ENCODE data around the gene EPHA2.

DNA sequence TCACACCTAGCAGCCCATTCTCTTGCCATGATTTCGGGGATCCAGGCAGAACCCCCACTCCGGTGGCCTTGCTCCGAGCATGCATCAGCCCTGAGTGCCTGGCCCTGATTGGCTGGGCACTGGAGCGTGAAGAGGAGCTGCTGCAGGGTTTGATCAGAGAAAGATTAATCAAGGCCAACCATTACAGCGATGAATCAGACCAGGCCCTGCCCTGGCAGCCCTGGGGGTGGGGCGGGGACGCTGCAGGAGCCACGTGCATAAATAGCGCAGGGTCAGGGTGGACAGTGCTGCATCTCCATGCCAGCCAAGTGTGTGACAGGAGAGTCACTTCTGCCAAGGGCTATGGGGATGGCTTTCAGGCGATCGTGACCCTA lies 79.0 kb downstream of the EPHA2 start:
- TF ChIP-seq POLR2A (IDR thresholded peaks at IDR 0.05; ENCODE audit: low read length) (no peak), CTCF (IDR thresholded peaks at IDR 0.05) (no peak), MAZ (IDR thresholded peaks at IDR 0.05; ENCODE audit: borderline replicate concordance, low read depth, low read length) (no peak), RCOR1 (IDR thresholded peaks at IDR 0.05; ENCODE audit: low read depth, low read length) (no peak), JUNB (IDR thresholded peaks at IDR 0.05) (0 out of 2 replicates have a peak, but pooled peaks have one; percentile 12)
- TF ChIP-seq, protein P1, sequence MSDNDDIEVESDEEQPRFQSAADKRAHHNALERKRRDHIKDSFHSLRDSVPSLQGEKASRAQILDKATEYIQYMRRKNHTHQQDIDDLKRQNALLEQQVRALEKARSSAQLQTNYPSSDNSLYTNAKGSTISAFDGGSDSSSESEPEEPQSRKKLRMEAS (IDR thresholded peaks at IDR 0.05) = peak; percentile 87
- TF ChIP-seq, protein P2, sequence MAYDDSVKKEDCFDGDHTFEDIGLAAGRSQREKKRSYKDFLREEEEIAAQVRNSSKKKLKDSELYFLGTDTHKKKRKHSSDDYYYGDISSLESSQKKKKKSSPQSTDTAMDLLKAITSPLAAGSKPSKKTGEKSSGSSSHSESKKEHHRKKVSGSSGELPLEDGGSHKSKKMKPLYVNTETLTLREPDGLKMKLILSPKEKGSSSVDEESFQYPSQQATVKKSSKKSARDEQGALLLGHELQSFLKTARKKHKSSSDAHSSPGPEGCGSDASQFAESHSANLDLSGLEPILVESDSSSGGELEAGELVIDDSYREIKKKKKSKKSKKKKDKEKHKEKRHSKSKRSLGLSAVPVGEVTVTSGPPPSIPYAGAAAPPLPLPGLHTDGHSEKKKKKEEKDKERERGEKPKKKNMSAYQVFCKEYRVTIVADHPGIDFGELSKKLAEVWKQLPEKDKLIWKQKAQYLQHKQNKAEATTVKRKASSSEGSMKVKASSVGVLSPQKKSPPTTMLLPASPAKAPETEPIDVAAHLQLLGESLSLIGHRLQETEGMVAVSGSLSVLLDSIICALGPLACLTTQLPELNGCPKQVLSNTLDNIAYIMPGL (CRISPR knock-in tag; IDR thresholded peaks at IDR 0.05; ENCODE audit: borderline replicate concordance) = no peak

Data from A549 (cell line).